Activated CD4-positive, CD25-positive, alpha-beta regulatory T cell (primary cell): Measurements from ENCODE around the gene NUDT21.

Experiments used
- DNase-seq, 4 experiments: peaks; one replicate each; lab custom pipeline; 2025; lab: John Stamatoyannopoulos, UW

NUDT21 gene

GRCh38 chr16:56462064-56462796 is 11.1 kb upstream of the NUDT21 start:
- DNase-seq = no peak

GRCh38 chr16:56460101-56460500 is 9.0 kb upstream of the NUDT21 start:
- DNase-seq = no peak

GRCh38 chr16:56457927-56458470 is 6.9 kb upstream of the NUDT21 start:
- DNase-seq = no peak

GRCh38 chr16:56451753-56452689 is 889 bp upstream of the NUDT21 start:
- no peak for DNase-seq

GRCh38 chr16:56450275-56450985 is 702 bp downstream of the NUDT21 start:
- DNase-seq = no peak

- DNase-seq = no peak
Observed at GRCh38 chr16:56448005-56448404, 3.1 kb downstream of the NUDT21 start.

GRCh38 chr16:56447286-56447685 is 3.8 kb downstream of the NUDT21 start:
- no peak for DNase-seq

GRCh38 chr16:56438038-56438437 is 13.1 kb downstream of the NUDT21 start:
- no peak for DNase-seq

GRCh38 chr16:56436258-56436657 is 14.9 kb downstream of the NUDT21 start:
- DNase-seq = no peak

- DNase-seq = no peak
Observed at GRCh38 chr16:56428091-56428490, 23.0 kb downstream of the NUDT21 start.

GRCh38 chr16:56426585-56426984 is 24.5 kb downstream of the NUDT21 start:
- DNase-seq = no peak

GRCh38 chr16:56425439-56425832 is 25.7 kb downstream of the NUDT21 start, which contains the start of gene AMFR:
TSS of gene AMFR (minus strand) at chr16:56425545. CDS start at chr16:56425327, 218 bp downstream.
- DNase-seq = peak; percentile 30 to 59 (median 46)

- DNase-seq = peak in 2 of 4 experiments; percentile 19 to 43
Observed at GRCh38 chr16:56424791-56425438, 26.2 kb downstream of the NUDT21 start.

GRCh38 chr16:56424404-56424764 is 26.7 kb downstream of the NUDT21 start:
- no peak for DNase-seq

GRCh38 chr16:56423584-56424403 is 27.3 kb downstream of the NUDT21 start:
- no peak for DNase-seq

- DNase-seq = no peak
Observed at GRCh38 chr16:56422896-56423441, 28.2 kb downstream of the NUDT21 start.

- no peak for DNase-seq
Observed at GRCh38 chr16:56421976-56422669, 29.0 kb downstream of the NUDT21 start.

GRCh38 chr16:56421313-56421712 is 29.8 kb downstream of the NUDT21 start:
- DNase-seq = no peak

GRCh38 chr16:56420613-56421012 is 30.5 kb downstream of the NUDT21 start:
- no peak for DNase-seq
